ENCODE results near the gene ANKRD1.

GRCh38 chr10:90967865-90968264, 47.0 kb upstream of the ANKRD1 start:
- TF ChIP-seq CTCF (IDR thresholded peaks at IDR 0.05) (no peak), POLR2A (IDR thresholded peaks at IDR 0.05) (no peak)

Measured in heart left ventricle (tissue), 13 donors.